NCI-H2029 (cell line): ENCODE data around the gene OR7C1.
"Not testable (repeated sequence)": the region's sequence is repeated elsewhere in the genome, so short reads cannot be mapped to it uniquely, and the experiment has no call there.

ENCODE experiments used
- DNase-seq: peaks from one replicate; lab custom pipeline; 2025; lab: John Stamatoyannopoulos, UW

Gene OR7C1

DNA sequence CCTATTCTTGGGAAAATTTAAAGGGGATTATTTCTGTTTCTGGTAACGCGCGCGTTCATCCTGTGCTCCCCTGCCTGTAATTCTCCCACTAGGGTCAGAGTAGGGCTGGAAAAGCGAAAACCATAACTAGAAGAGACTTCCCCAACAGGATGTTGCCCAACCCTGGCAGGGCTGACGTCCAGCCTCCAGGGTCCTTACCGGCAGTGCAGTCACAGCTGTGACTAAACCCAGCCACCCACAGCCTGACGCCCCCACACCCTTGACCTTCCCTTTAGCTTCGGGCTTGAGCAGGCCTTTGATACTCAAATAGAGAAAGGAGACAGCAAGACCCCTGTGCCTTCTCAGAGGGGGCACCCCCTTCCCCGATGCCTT lies 50.3 kb downstream of the OR7C1 start:
- not testable (repeated sequence) for DNase-seq

GRCh38 chr19:14783410-14783998 lies 51.5 kb downstream of the OR7C1 start:
- DNase-seq, result not testable (repeated sequence)

DNA sequence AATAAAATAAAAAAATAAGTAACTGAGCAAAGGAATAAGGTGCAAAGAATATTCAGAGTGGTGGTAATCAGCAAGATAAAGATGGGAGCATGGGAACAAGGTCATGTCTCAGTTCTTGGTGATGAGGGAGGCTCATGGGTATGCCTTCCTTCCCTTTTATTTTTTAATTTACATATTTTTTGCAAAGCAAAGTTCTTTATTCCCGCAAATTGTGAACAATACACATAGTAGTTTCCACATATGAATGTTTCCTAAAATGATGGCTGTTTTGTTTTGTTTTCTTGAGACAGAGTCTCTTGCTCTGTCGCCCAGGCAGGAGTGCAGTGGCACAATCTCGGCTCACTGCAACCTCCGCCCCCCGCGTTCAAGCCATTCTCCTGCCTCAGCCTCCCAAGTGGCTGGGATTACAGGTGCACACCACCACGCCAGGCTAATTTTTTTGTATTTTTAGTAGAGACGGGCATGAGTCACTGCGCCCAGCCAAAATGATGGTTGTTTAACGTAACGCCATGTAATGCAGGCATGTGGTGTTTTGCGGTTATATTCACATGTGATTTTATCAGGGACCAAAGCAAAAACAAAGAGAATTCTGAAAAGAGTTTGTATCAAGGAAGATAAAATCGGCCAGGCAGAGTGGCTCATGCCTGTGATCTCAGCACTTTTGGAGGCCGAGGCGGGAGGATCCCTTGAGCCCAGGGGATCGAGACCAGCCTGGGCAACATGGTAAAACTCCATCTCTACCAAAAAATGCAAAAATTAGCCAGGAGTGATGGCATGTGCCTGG lies 52.2 kb downstream of the OR7C1 start:
- no peak for DNase-seq

- DNase-seq, result not testable (repeated sequence)
Observed at GRCh38 chr19:14781713-14782536, 53.1 kb downstream of the OR7C1 start.

- not testable (repeated sequence) for DNase-seq
Observed at GRCh38 chr19:14780622-14781225, 54.3 kb downstream of the OR7C1 start.

DNA sequence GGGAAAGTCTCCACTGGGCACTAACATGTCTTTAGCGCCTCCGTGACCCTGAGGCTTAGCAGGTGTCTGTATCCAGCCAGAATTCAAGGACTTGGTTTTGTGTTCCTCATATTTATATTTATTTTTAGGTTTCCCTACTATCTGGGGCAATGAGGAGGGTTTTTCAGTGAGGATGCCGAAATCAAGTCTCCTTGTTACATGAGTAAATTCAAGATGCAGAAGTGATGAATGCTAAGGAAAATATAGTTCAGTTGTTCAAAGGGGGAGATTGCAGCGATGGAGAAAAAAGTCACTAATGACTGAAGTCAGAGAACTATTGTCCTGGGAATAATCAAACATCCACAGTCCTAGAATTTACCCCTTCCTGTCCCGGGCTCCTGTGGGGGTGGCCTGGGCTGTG lies 55.8 kb downstream of the OR7C1 start:
- no peak for DNase-seq

- not testable (repeated sequence) for DNase-seq
Observed at GRCh38 chr19:14778110-14778845, 56.7 kb downstream of the OR7C1 start, which contains the start of gene ADGRE2. Gene ADGRE2 (minus strand): TSS chr19:14778560. CDS start chr19:14776756, 1,804 bp downstream.

DNA sequence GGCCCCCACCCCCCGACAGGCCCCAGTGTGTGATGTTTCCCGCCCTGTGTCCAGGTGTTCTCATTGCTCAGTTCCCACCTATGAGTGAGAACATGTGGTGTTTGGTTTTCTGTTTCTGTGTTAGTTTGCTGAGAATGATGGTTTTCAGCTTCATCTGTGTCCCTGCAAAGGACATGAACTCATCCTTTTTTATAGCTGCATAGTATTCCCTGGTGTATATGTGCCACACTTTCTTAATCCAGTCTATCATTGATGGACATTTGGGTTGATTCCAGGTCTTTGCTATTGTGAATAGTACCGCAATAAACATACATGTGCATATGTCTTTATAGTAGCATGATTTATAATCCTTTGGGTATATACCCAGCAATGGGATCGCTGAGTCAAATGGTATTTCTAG lies 57.3 kb downstream of the OR7C1 start:
- DNase-seq, result not testable (repeated sequence)

- no peak for DNase-seq
Observed at GRCh38 chr19:14775869-14776586, 59.0 kb downstream of the OR7C1 start.

- not testable (repeated sequence) for DNase-seq
Observed at GRCh38 chr19:14775326-14775725, 59.7 kb downstream of the OR7C1 start.

DNA sequence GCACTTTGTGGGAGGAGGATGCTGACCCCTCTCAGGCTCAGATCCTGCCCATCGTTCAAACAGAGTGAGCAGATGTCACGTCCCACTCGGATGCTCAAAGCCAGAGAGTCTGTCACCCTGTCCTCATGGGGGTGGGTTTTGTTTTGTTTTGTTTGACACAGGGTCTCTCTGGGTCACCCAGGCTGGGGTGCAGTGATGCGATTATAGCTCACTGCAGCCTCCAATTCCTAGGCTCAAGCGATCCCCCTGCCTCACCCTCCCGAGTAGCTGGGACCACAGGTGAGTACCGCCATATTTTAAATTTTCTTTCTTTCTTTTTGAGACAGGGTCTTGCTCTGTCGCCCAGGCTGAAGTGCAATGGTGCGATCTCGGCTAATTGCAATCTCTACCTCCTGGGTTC lies 60.6 kb downstream of the OR7C1 start:
- DNase-seq, result no peak

DNA sequence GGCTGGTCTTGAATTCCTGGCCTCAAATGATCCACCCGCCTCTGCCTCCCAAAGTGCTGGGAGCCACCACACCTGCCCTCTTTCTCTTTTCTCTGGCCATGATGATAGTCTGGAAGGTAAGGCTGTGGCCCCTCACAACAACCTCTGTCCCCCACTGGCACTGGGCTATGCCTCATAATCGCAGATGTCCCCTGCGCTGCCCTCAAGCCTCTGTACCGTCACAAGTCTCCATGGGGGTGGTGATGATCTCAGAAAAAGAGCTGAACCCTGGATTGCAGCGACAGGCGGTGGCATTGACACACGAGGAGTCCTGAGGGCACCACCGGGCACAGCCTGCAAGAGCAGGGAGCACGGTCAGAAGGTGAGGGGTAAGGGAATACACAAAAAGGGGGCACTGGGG lies 61.3 kb downstream of the OR7C1 start:
- DNase-seq, result not testable (repeated sequence)

GRCh38 chr19:14772995-14773394 lies 62.0 kb downstream of the OR7C1 start:
- DNase-seq, result no peak

- DNase-seq, result no peak
Observed at GRCh38 chr19:14772467-14772866, 62.5 kb downstream of the OR7C1 start.

DNA sequence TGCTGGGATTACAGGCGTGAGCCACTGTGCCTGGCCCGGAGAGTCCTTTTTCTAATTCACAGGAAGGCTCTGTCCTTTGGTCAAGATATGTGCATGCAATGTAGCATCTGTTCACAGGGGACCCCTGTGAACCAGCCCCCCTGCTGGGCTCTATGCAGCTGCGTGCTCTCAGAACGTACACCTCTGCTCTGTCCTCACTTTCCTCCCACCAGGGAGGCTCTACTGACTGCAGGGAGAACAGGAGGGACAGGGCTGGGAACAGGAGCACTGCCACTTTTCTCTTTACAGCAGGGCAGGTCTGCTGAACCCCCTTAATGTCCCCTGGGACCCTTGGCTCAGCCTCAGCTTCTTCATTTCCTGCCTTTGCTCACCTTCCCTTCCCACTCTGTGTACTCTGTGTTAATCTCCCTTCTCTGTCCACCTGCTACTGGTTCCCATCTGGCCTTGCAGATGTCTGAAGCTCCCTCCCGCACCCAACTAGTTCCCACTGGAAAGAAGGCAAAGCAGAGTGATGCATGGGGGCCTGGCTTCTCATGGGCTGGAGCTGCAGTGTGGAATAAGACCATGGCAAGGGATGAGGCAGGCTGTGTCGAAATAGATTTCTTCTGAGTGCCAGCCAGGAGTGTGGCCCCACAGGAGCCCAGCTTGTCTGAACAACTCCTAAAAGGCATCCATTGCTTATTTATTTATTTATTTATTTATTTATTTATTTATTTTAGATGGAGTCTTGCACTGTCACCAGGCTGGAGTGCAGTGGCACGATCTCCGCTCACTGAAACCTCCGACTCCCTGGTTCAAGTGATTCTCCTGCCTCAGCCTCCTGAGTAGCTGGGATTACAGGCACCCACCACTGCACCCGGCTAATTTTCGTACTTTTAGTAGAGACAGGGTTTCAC lies 63.8 kb downstream of the OR7C1 start:
- DNase-seq, result no peak

DNA sequence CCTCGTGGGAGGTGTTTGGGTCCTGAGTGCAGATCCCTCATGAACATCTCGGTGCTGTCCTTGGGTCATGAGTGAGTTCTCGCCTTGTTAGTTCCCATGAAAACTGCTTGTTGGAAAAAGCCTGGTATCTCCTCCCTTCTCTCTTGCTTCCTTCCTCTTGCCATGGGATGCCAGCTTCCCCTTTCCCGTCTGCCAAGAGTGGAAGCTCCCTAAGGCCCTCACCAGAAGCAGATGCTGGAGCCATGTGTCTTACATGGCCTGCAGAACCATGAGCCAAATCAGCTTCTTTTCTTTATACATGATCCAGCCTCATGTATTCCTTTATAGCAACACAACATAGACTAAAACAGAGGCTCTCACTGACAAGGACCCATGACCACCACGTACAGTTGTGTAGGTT lies 64.8 kb downstream of the OR7C1 start:
- no peak for DNase-seq

DNA sequence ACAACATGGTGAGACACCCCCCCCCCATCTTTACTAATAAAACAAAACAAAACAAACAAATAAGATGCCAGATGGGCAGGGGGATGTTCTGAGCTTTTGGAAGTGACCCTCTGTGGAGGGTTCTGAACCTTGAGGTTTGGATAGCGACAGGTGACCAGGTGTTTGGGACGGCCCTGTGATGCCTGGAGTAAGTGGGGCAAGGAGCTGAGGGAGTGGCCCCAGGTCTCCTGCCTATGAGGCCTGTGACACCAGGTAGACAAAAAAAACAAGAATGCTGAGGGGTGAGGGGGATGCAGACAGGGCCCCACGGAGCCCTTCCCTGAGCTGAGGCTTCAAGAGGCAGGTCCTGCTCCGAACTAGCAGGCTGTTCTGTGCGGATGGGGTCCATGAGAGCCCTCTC lies 65.8 kb downstream of the OR7C1 start:
- no peak for DNase-seq

DNA sequence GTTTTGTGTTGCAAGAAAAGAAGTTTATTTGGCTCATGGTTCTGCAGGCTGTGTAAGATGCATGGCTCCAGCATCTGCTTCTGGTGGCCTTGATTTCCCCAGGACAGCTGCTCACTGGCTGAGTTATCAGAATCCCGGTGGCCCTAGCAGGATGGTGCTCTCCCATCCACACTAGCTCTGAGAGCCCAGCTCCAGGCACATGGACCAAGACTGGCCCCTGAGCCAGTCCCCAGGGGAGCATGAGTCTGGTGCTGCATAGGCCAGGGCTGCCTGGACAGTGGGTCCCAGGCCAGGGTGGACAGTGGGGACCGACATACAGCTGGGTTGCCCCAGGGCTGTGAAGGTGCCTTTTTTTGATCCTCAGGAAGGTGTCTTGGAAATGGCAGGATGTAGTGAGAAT lies 67.0 kb downstream of the OR7C1 start:
- no peak for DNase-seq

DNA sequence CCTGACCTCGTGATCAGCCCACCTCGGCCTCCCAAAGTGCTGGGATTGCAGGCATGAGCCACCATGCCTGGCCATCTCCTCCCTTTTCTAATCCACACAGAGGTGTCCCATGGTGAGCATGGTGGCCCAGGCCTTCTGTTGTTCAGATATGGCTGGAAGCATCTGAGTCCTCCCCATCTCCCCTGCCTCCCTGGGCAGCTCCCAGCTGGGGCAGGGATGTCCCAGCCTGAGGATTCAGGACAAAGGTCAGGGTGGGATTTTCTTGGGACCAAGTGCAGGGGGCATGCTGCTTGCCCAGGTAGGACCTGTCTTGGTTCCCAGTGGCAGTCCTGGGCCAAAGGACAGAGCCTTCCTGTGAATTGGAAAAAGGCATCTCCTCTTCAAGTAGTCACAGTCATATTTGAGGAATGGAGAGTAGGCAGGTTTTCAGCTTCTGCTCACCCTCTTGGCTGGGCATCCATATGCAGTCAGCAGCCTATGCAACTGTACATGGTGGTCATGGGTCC lies 67.5 kb downstream of the OR7C1 start:
- DNase-seq, result no peak

DNA sequence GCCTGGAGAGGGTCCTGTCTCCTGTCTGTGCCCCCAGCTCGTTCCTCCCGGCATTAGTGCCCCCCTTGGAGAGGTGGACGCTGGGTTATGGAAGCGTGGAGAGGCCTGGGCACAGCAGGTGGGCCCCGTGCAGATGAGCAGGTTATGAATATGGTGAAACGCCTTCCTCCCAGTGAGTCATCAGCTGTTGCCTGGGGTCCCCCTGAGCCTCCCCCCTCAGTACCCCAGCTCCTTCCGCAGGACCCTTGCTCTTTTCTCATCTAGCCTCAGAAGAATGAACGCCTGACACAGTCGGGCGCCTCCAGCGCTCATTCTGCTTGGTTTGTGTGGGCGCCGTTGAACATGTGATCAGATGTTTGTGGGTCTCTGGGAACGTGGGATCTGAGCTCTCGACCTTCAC lies 69.1 kb downstream of the OR7C1 start:
- not testable (repeated sequence) for DNase-seq
